Endothelial cell of hepatic sinusoid (primary cell): ENCODE measurements around the gene SYS1.

Source experiments
- in situ Hi-C: cut with HindIII; loops from 2 replicates; pipeline ENCODE4 v1.10.0; 2017; ENCODE audit warnings: low sequenced_read_pairs

Gene SYS1

DNA sequence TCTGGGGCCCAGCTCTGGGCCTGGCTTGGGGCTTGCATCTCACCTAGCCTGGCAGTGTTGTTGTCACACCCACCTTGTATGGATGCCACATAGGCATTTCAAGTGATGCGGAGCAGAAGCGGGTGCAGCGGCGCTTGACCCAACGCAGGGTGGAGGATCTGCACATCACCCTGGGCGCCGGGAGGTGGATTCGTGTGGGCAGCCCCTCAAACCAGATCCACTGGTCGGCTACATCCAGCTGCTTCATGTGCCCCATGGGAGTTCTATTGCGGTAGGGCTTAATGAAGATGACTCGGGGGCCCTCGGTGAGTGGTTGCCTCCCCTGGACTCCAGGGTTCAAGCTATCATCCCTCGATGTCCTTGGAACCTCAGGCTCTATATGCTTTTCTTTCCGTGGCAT, 12.0 kb downstream of the SYS1 start:
- in situ Hi-C loops = loop anchor here (5.0 kb wide), 2 partner anchors 47 to 68 kb away; partner anchors contain the start of genes MATN4 and RBPJL

- in situ Hi-C loops = loop anchor here (5.0 kb wide), 2 partner anchors 45 to 70 kb away; partner anchors contain the start of genes MATN4 and RBPJL
These were observed 14.3 kb downstream of the SYS1 start for GRCh38 chr20:45377269-45377668.

DNA sequence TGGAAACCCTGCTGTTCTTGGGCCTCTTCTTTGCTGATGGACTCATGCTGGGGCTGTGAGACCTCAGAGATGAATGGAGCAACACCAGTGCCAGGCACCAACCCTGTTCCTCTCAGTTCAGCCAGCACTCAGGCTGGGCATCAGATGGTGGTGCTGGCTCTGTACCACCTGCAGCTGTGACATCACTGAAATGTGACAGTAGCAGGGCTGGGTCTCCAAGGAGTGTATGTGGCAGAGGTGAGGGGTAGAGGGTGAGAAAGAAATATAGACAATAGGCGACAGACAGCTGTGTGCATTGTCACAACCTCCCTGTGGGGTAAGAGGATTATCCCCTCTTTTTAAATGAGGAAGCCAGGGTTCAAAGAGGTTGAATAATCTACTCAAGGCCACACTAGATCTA, 15.2 kb downstream of the SYS1 start, which contains the start of gene TP53TG5:
Gene TP53TG5, minus strand, starts transcription at position 135 of the 400 bp plus-strand sequence. Its CDS starts 89 bp downstream, at position 46.
- in situ Hi-C loops = loop anchor here (5.0 kb wide), 2 partner anchors 44 to 71 kb away; partner anchors contain the start of genes MATN4 and RBPJL

DNA sequence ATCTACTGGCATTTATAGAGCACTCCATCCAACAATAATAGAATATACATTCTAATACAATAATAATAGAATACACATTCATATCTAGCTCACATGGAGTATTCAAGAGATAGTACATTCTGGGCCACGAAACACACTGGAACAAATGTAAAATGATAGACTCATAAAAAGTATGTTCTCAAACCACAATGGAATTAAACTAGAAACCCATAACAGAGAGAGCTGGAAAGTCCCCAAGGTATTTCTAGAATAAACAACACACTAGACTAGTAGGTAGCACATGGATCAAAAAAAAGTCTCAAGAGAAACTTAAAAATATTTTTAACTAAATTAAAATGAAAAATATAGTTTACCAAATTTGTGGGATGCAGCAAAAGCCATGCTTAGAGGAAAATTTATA, 24.3 kb downstream of the SYS1 start:
- in situ Hi-C loops = no loop called here

- in situ Hi-C loops = loop anchor here (5.0 kb wide), 1 partner anchor 64 kb away; no protein-coding TSS in a partner anchor
These were observed 28.0 kb downstream of the SYS1 start for GRCh38 chr20:45390931-45391330.

DNA sequence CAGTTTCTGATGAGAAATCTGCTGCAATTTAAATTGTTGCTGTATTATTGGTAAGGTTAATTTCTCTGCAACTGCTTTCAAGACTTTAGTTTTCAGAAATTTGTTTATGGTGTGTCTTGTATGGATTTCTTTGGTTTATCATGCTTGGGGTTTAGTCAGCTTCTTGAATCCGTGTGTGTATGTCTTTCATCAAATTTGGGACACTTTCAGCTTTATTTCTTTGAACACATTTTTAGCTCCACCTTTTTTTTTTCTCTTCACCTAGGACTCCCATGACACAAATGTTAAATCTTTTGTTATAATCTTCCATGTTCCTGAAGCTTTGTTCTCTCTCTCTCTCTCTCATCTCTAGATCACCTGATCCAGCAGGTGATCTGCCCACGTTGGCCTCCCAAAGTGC, 28.6 kb downstream of the SYS1 start:
- in situ Hi-C loops = loop anchor here (5.0 kb wide), 1 partner anchor 64 kb away; no protein-coding TSS in a partner anchor

DNA sequence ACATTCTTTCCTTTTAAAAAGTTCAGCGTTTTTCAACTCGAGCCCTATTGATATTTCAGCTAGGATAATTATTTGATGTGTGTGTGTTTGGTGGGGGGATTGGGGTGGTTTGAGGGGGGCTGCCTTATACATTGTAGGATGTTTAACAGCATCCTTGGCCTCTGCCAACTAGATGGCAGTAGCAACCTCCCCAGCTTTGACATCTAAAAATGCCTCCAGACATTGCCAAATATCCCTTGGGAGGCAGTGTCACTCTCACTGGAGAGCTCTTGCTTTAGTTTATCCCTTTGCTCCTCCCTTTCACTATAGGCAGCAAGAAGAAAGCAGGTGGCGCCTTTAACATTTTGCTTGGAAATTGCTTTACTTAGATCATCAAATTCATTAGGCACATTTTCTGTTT, 29.8 kb downstream of the SYS1 start:
- in situ Hi-C loops = loop anchor here (5.0 kb wide), 1 partner anchor 65 kb away; no protein-coding TSS in a partner anchor

GRCh38 chr20:45394221-45395113, 31.5 kb downstream of the SYS1 start:
- in situ Hi-C loops = loop anchor here (5.0 kb wide), 1 partner anchor 67 kb away; no protein-coding TSS in a partner anchor

DNA sequence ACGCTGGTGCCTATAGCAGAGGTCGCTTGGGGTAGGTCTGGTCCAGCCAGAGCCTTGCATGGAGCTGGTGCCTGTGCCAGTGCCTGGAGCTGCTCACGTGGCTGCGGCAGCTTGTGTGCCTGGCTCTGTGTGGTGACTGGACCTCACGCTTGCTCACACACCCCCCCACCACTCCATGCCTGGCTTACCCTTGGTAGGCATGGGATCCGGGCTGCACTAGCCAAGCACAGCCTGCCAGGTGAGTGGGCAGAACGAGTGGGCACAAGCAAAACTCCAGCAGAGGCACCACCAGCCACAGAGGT, 32.1 kb downstream of the SYS1 start:
- in situ Hi-C loops = no loop called here

- in situ Hi-C loops = no loop called here
These were observed 36.1 kb downstream of the SYS1 start for GRCh38 chr20:45399018-45399417.

DNA sequence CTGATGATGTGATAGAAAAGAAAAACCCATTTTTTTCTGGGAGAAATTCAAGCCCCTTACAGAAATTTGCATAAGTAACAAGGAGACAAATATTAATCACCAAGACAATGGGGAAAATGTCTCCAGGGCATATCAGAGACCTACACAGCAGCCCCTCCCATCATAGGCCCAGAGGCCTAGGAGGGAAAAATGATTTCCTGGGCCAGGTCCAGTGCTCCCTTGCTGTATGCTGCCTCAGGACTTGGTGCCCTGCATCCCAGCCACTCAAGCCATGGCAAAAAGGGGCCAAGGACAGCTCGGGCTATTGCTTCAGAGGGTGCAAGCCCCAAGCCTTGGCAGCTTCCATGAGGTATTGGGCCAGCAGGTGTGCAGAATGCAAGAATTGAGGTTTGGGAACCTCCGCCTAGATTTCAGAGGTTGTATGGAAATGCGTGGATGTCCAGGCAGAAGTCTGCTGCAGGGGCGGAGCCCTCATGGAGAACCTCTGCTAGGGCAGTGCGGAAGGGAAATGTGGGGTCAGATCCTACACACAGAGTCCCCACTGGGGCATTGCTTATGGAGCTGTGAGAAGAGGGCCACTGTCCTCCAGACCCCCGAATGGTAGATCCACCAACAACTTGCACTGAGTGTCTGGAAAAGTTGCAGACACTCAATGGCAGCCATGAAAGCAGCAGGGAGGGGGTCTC, 37.5 kb downstream of the SYS1 start:
- in situ Hi-C loops = no loop called here

DNA sequence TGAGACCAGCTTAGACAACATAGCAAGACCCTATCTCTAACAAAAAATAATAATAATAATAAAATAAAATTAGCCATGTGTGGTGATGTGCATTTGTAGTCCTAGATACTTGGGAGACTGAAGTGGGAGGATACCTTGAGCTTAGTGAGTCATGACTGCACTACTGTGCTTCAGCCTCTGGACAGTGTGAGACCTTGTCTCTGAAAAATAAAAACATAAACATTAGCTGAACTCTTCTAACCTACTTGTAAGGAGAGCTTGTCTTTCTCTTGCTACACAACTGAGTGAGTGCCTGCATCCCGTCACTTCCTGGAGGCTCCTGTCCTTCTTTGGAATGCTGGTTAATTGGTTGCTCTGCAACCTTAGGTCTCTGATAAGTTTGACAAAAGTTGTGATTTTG, 40.0 kb downstream of the SYS1 start:
- in situ Hi-C loops = no loop called here

GRCh38 chr20:45404438-45404837, 41.5 kb downstream of the SYS1 start:
- in situ Hi-C loops = no loop called here

DNA sequence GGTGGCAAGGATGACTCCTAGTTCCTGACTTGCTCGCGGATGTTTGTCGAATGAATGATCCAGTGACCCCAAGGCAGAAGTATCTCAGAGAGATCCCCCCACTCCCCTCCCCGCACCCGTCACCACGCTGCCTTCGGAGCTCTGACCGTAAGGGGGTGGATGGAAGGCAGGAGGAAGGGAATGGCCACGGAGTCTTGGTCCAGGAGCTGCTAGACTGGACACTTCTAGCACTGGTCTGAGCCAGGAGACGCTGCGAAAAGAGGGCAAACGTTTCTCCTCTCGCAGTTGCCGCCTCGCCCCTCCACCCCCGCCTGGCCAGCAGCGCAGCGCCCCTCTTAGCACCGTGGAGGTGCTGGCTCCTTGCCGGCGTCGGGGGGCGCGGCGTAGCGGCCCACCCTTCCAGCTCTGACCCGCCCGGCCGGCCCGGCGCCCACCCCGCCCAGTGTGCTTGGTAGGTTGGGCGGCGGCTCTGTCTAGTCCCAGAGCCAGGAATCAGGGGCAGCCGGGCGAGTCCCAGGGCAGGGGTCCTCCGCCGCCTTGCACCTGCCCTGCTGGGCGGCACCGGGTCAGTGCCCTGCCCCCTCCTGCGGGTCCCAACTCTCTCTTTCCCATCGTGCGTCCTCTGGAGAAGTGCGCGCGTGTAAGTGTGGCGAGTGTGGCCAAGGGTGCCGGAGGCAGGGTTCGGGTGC, 42.8 kb downstream of the SYS1 start:
- in situ Hi-C loops = no loop called here

DNA sequence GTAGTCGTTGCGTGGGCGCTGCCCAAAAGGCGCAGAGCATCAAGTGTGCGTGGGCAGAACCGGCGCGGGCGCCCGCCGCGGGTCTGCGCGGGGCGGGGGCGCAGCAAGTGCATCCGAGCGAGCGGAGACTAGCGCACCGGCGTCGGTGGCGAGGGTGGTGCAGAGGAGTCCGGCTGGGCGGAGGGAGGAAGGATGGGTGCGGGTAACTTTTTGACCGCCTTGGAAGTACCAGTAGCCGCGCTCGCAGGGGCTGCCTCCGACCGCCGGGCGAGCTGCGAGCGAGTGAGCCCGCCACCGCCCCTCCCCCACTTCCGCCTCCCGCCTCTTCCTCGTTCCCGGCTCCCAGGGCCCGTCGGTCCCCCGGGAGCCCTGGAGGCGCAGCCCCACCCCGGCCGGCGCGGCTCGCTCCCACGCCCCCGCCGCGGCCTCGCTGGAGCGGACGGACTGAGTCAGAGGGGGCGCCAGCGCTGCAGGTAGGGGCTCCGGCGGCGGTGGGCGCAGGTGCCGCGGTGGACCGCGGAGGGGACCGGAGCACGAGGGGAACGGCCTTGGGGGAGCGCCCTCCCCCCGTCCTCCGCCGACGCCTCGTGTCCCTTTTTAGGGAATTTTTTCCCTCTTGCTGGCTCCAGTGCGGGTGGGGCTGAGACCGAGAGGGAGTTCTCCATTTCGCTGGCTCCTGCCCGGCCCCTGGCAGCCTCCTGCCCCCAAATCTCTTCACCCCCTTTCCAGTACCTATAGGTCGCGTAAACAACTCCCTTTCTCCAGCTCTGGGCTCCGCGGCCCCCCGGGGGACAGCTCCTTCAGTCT, 43.5 kb downstream of the SYS1 start:
- in situ Hi-C loops = no loop called here

DNA sequence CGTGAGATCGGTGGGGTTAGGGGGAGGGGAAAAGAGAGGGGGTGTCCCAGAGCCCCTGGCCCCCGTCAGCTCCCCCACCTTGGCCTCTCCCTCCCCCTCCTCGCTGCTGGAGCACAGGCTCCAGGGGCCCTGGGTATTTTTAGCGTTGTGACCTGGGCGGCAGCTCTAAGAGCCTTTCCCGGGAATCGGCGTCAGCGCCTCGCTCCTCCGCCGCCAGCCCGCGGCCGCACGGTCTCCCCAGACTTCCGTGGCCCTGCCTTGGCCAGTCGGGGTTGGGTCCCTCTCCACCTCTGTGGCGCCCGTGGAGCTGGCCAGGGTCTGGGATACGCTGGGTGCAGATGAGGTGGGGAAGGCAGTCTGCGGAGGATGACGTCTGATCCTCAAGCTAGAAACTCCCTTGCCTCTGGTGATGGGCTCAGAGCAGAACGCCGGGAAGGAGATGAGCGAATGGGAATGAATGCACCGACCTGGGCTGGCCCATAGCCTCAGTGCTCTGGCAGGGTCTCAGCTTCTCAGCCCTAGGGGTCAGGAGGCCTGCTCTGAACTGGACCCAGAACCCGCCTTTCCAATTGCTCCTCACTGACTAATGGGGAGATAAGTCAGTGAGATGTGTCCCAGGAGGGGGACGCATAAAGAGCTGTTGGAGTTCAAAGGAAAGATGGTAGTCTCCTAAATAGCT, 44.2 kb downstream of the SYS1 start:
- in situ Hi-C loops = no loop called here

DNA sequence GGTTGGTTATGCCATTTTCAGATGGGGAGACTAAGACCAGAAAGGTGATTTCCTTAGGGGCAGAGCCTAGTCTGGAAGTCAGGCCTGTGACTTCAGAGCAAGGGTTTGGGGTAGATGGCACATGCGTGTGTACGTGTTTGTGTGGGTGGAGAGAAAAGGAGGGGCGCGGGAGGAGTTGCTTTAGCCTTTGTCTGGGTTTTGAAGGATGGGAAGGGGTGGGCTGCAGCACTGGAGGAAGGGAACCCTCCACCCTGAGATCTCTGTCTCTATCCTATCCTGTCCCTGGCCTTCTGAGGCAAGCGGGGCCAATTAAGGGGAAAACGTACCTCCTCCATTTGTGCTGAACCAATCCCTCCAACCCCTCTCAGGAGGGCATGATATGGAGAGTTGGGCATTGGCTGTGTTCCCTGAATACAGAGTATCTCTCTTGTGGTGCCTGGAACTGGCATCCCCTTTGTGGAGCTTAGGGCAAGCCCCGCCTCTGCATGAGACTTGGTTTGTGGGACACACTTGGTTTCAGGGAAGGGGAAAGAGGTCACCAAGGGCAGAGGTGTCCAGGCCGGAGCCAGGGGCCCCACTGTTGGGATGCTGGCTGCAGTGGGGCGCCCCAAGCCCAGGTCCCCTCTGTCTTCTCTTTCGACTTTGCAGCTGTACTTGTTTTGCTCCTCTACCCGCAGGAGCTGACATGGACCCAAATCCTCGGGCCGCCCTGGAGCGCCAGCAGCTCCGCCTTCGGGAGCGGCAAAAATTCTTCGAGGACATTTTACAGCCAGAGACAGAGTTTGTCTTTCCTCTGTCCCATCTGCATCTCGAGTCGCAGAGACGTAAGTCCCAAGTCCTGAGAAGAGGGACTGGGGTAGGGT, 45.1 kb downstream of the SYS1 start, which contains the start of gene DBNDD2:
Gene DBNDD2, plus strand, starts transcription at position 507 of the 863 bp plus-strand sequence. Its CDS starts 179 bp downstream, at position 686.
- in situ Hi-C loops = no loop called here

DNA sequence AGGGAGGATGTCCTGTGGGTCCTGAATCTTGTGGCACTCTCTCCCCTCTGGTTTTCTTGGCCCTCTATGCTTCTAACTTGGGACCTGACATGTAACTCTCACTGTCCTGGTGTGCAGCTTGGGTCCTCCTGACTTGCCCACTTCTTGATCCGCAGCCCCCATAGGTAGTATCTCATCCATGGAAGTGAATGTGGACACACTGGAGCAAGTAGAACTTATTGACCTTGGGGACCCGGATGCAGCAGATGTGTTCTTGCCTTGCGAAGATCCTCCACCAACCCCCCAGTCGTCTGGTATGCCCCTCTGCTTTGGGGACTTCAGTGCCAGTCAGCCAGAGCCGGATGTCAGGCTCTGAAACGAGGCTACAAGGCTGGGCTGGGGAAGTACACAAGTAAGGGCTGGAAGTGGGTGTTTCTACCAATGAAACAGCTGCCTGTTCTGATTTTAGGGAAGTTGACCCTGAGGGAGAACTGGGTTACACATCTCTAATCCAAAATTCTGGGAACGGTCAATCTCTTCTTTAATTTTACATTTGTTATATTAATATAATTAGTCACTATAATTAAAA, 45.8 kb downstream of the SYS1 start:
- in situ Hi-C loops = no loop called here
